Testis (tissue), 3 donors: ENCODE results near the gene IL18BP. TPM values are rescaled to one million over a fixed set of nuclear protein-coding genes. Genes with fewer than 3 reads are reported as not detected.

Experiments
- DNase-seq: peaks from one replicate; pipeline ENCODE4 v3.0.0-alpha.2; 2019
- H3K27ac ChIP-seq, 2 donors: fragments of 200-600 bp; sonication (generic); one replicate each; pipeline ENCODE4 v1.5.1; 2019
- H3K27me3 ChIP-seq: fragments of 200-600 bp; sonication (generic); one replicate; pipeline ENCODE4 v1.5.1; 2019
- H3K36me3 ChIP-seq: fragments of 200-600 bp; sonication (generic); one replicate; pipeline ENCODE4 v1.5.1; 2017; ENCODE audit warnings: low read depth; ENCODE audit errors: missing control alignments
- H3K4me1 ChIP-seq: fragments of 200-600 bp; sonication (generic); one replicate; pipeline ENCODE4 v1.5.1; 2019
- H3K4me3 ChIP-seq, 2 donors: fragments of 200-600 bp; sonication (generic); one replicate each; pipeline ENCODE4 v1.5.1; 2017 to 2019
- H3K9me3 ChIP-seq: fragments of 200-600 bp; sonication (generic); one replicate; pipeline ENCODE4 v1.5.1; 2017
- CTCF ChIP-seq, 3 experiments: fragments of 450-650 bp in 2 of 3; fragments of 200-600 bp in 1 of 3; sonication (generic) in 1 of 3; IDR thresholded peaks; one replicate each; pipeline ENCODE4 v1.5.1; 2016 to 2019; ENCODE audit warnings: antibody characterized with exemption in 3 of 3, mild to moderate bottlenecking in 2 of 3, moderate library complexity in 1 of 3
- POLR2A ChIP-seq: fragments of 450-650 bp; IDR thresholded peaks from one replicate; pipeline ENCODE4 v1.6.1; 2017; ENCODE audit warnings: antibody characterized with exemption, mild to moderate bottlenecking, moderate library complexity
- WGBS, 2 donors: methylation state at CpG; one replicate each; pipeline ENCODE4 v1.1.5; 2018; 5-methylcytosine and 5-hydroxymethylcytosine counted together
- intact Hi-C: fragments of 100-400 bp; cut with DNase I; formaldehyde crosslinking; loops from one replicate; pipeline ENCODE4 v1.15.1; 2023; ENCODE audit warnings: low total_unique reads
- polyA plus RNA-seq: library from polyadenylated mRNA; stranded (reverse); fragments of 350-450 nt; fragmentation: Illumina TruSeq; extraction: RNeasy Lipid Tissue Mini Kit (QIAGEN cat#74804); gene quantifications from one replicate; pipeline ENCODE4 v1.2.3, GENCODE V29; 2014; ENCODE audit warnings: low read depth, low replicate concordance; ENCODE audit not compliant: insufficient read depth
- total RNA-seq, 2 donors: library from RNA; depleted of rRNA; stranded (reverse); fragments of >200 nt; gene quantifications; one replicate each; pipeline ENCODE4 v1.2.3, GENCODE V29; 2016

Gene IL18BP
- total and polyA plus RNA-seq, 3 donors from 2014 or later: 11.7 to 16.8 (median 13.5) TPM

GRCh38 chr11:71987521-71987920, 11.2 kb upstream of the IL18BP start:
- Histone ChIP-seq H3K27me3 (no peaks in the 10 kb centered on the region), H3K36me3 (no peaks in the 10 kb centered on the region), H3K4me1 (no peaks in the 10 kb centered on the region), H3K9me3 (no peaks in the 10 kb centered on the region), H3K27ac (no peak overlapping the region), H3K4me3 (no peak overlapping the region)
- no peak for DNase-seq
- TF ChIP-seq CTCF (IDR thresholded peaks at IDR 0.05) (no peak), POLR2A (no peak)
- 35% methylated on average over 2 of the region's 2 CpGs for WGBS, 2 donors
- intact Hi-C loops: no loop called here

GRCh38 chr11:71988050-71988449, 10.7 kb upstream of the IL18BP start:
- H3K4me3 ChIP-seq: no peak overlapping the region
- no peak for DNase-seq
- H3K9me3 ChIP-seq: no peaks in the 10 kb centered on the region
- H3K4me1 ChIP-seq: no peaks in the 10 kb centered on the region
- TF ChIP-seq POLR2A (no peak), CTCF (IDR thresholded peaks at IDR 0.05) (no peak)
- no peaks in the 10 kb centered on the region for H3K36me3 ChIP-seq
- 35 to 49% methylated on average over 3 of the region's 3 CpGs for WGBS, 2 donors
- H3K27me3 ChIP-seq: no peaks in the 10 kb centered on the region
- H3K27ac ChIP-seq: no peak overlapping the region
- intact Hi-C loops: no loop called here

GRCh38 chr11:71990701-71991100, 8.0 kb upstream of the IL18BP start:
- Histone ChIP-seq H3K27me3 (no peaks in the 10 kb centered on the region), H3K4me3 (no peak overlapping the region), H3K27ac (no peak overlapping the region), H3K9me3 (no peaks in the 10 kb centered on the region), H3K36me3 (no peaks in the 10 kb centered on the region), H3K4me1 (no peaks in the 10 kb centered on the region)
- no peak for DNase-seq
- TF ChIP-seq CTCF (IDR thresholded peaks at IDR 0.05) (no peak), POLR2A (no peak)
- WGBS, 2 donors: 62 to 67% methylated on average over 3 of the region's 3 CpGs
- intact Hi-C loops: no loop called here

GRCh38 chr11:71991494-71991893, 7.2 kb upstream of the IL18BP start:
- DNase-seq: no peak

More at GRCh38 chr11:71991494-71991893, 7.2 kb upstream of the IL18BP start:
- Histone ChIP-seq H3K27ac (no peak overlapping the region), H3K9me3 (no peaks in the 10 kb centered on the region), H3K36me3 (no peaks in the 10 kb centered on the region), H3K27me3 (no peaks in the 10 kb centered on the region), H3K4me1 (no peaks in the 10 kb centered on the region), H3K4me3 (no peak overlapping the region)
- 83 to 96% methylated on average over 3 of the region's 3 CpGs for WGBS, 2 donors
- intact Hi-C loops: no loop called here
- TF ChIP-seq POLR2A: no peak
- TF ChIP-seq CTCF (IDR thresholded peaks at IDR 0.05): no peak
